ENCODE results near the gene HYAL3. TPM values are rescaled to one million over a fixed set of nuclear protein-coding genes. Genes with fewer than 3 reads are reported as not detected.

Gene HYAL3
- total RNA-seq, 1 experiment from 2014 or later, result 20.8 TPM

- Histone ChIP-seq H3K9me2 (replicated peaks; ENCODE audit: low read length) (no peaks in the 10 kb centered on the region), H3K4me1 (ENCODE audit: insufficient read depth, low read length) (peaks cover 62% of the 10 kb centered on the region), H3K36me3 (ENCODE audit: low read depth, low read length) (no peaks in the 10 kb centered on the region), H3K4me3 (ENCODE audit: low read length) (no peak overlapping the region), H3K4me2 (ENCODE audit: low read length) (peak overlapping the region; percentile 83; the same call in 1 of the 2 replicates), H3K9me3 (ENCODE audit: low read length) (no peaks in the 10 kb centered on the region), H4K20me1 (ENCODE audit: low read length) (no peaks in the 10 kb centered on the region), H3K79me2 (ENCODE audit: low read length) (0 out of 2 replicates have a peak, but pooled peaks cover 3% of the 10 kb centered on the region), H3F3A (ENCODE audit: low read length, unreplicated experiment) (no peaks in the 10 kb centered on the region), H3K27me3 (ENCODE audit: low read length) (no peaks in the 10 kb centered on the region), H3K9ac (ENCODE audit: low read length) (no peak overlapping the region), H2AFZ (ENCODE audit: low read length) (no peak overlapping the region), H3K27ac (ENCODE audit: low read length) (peak overlapping the region; percentile 53)
- DNase-seq (no peak), ATAC-seq (no peak)
- intact Hi-C loops (cut with micrococcal nuclease), result loop anchor here (1.0 kb wide), 1 partner anchor 8 kb away; no protein-coding TSS in a partner anchor
- ChIA-PET CTCF (no interaction called here), POLR2A (ENCODE audit: unreplicated experiment) (no interaction called here)
- TF ChIP-seq EZH2 (IDR thresholded peaks at IDR 0.05; ENCODE audit: low read length, unreplicated experiment), result no peak
- TF ChIP-seq CTCF (conservative IDR thresholded peaks at IDR 0.05; ENCODE audit: low read depth, low read length), result no peak
- TF ChIP-seq EZH2phosphoT487 (IDR thresholded peaks at IDR 0.05; ENCODE audit: borderline replicate concordance, low read length), result no peak
- no TSS peak for BruUV-seq (replicated peaks)
Measured at GRCh38 chr3:50268276-50268675, 30.9 kb downstream of the HYAL3 start.

GRCh38 chr3:50267280-50267913 is 31.8 kb downstream of the HYAL3 start:
- H3K9me2 ChIP-seq (replicated peaks; ENCODE audit: low read length), result no peaks in the 10 kb centered on the region
- no peak for DNase-seq
- no peak for ATAC-seq
- no peaks in the 10 kb centered on the region for H3K27me3 ChIP-seq (ENCODE audit: low read length)
- H4K20me1 ChIP-seq (ENCODE audit: low read length), result no peaks in the 10 kb centered on the region
- no peaks in the 10 kb centered on the region for H3K36me3 ChIP-seq (ENCODE audit: low read depth, low read length)
- H3K79me2 ChIP-seq (ENCODE audit: low read length), result 0 out of 2 replicates have a peak, but pooled peaks cover 3% of the 10 kb centered on the region
- ChIA-PET CTCF (no interaction called here), POLR2A (ENCODE audit: unreplicated experiment) (no interaction called here)
- no peak overlapping the region for H2AFZ ChIP-seq (ENCODE audit: low read length)
- no peaks in the 10 kb centered on the region for H3K9me3 ChIP-seq (ENCODE audit: low read length)
- no peak overlapping the region for H3K4me3 ChIP-seq (ENCODE audit: low read length)
- H3K9ac ChIP-seq (ENCODE audit: low read length), result no peak overlapping the region
- H3K27ac ChIP-seq (ENCODE audit: low read length), result no peak overlapping the region
- intact Hi-C loops (cut with micrococcal nuclease), result no loop called here
- no peak for TF ChIP-seq EZH2 (IDR thresholded peaks at IDR 0.05; ENCODE audit: low read length, unreplicated experiment)
- no peak for TF ChIP-seq EZH2phosphoT487 (IDR thresholded peaks at IDR 0.05; ENCODE audit: borderline replicate concordance, low read length)
- H3K4me2 ChIP-seq (ENCODE audit: low read length), result peak overlapping the region; percentile 35
- BruUV-seq (replicated peaks), result no TSS peak
- no peaks in the 10 kb centered on the region for H3F3A ChIP-seq (ENCODE audit: low read length, unreplicated experiment)
- H3K4me1 ChIP-seq (ENCODE audit: insufficient read depth, low read length), result peaks cover 59% of the 10 kb centered on the region

GRCh38 chr3:50266836-50267235 is 32.4 kb downstream of the HYAL3 start:
- Histone ChIP-seq H3K27me3 (ENCODE audit: low read length) (no peaks in the 10 kb centered on the region), H4K20me1 (ENCODE audit: low read length) (no peaks in the 10 kb centered on the region), H3K79me2 (ENCODE audit: low read length) (0 out of 2 replicates have a peak, but pooled peaks cover 3% of the 10 kb centered on the region), H3K9me3 (ENCODE audit: low read length) (no peaks in the 10 kb centered on the region), H3K4me3 (ENCODE audit: low read length) (no peak overlapping the region), H3K9me2 (replicated peaks; ENCODE audit: low read length) (no peaks in the 10 kb centered on the region), H3K27ac (ENCODE audit: low read length) (no peak overlapping the region), H3F3A (ENCODE audit: low read length, unreplicated experiment) (no peaks in the 10 kb centered on the region), H3K4me2 (ENCODE audit: low read length) (peak overlapping the region; percentile 35; the same call in 1 of the 2 replicates), H3K36me3 (ENCODE audit: low read depth, low read length) (no peaks in the 10 kb centered on the region), H3K9ac (ENCODE audit: low read length) (no peak overlapping the region), H3K4me1 (ENCODE audit: insufficient read depth, low read length) (peaks cover 59% of the 10 kb centered on the region), H2AFZ (ENCODE audit: low read length) (no peak overlapping the region)
- POLR2A ChIA-PET (ENCODE audit: unreplicated experiment), result no interaction called here
- BruUV-seq (replicated peaks), result TSS peak; percentile 33
- DNase-seq (no peak), ATAC-seq (no peak)
- intact Hi-C loops (cut with micrococcal nuclease), result no loop called here
- TF ChIP-seq EZH2phosphoT487 (IDR thresholded peaks at IDR 0.05; ENCODE audit: borderline replicate concordance, low read length) (no peak), EZH2 (IDR thresholded peaks at IDR 0.05; ENCODE audit: low read length, unreplicated experiment) (no peak), CTCF (conservative IDR thresholded peaks at IDR 0.05; ENCODE audit: low read depth, low read length) (no peak)
- CTCF ChIA-PET, result no interaction called here
